ENCODE data around the gene EPB41L4B.

The EPB41L4B gene

DNA sequence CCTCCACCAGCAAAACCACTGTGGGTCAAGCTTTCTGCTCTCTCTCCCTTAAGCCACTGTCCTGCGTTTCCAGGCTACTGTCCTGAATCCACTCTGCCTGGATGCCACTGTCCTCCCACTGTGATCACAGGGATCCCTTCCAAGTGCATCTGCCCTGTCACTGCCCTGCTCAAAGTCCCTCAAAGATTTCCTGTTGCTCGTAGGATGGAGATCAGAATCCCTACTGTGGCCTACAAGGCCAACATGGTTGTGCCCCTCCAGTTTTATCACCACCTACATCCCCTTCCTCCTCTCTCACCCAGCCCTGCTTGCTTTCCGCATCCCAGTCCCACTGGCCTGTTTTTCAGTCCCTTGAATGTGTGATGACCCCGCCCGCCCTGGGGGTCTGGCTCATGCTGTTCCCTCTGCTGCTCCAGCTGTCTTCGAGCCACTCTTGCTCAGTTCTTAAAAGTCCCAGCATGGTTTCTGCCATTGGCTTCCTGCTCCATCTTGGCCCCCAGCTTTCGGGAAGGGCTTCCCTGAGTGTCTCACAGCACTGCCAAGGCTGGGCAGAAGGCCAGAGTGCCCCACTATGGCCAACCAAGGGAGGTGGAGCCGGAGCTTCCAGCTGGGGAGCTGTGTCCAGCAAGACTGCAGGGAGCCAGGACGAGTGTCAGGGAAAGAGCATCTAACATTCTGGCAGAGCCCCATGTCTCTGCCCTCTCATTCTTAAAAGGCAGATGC lies 140.9 kb downstream of the EPB41L4B start:
- Histone ChIP-seq H3K18ac (ENCODE audit: low read depth in 1 of 2, low read length in 2 of 2) (no peak overlapping the region), H2BK15ac (ENCODE audit: low read depth, poor library complexity, severe bottlenecking) (no peak overlapping the region), H2BK5ac (ENCODE audit: low read depth, low read length, poor library complexity, severe bottlenecking) (no peak overlapping the region), H2AK5ac (ENCODE audit: low read length, severe bottlenecking) (no peak overlapping the region), H2BK12ac (ENCODE audit: low read length in 2 of 2) (no peak overlapping the region), H3K4me2 (ENCODE audit: low read length, poor library complexity, severe bottlenecking) (no peak overlapping the region), H4K91ac (ENCODE audit: low read length) (no peak overlapping the region), H3K27ac (ENCODE audit: low read length, poor library complexity, severe bottlenecking) (no peak overlapping the region), H3K23ac (ENCODE audit: low read length in 2 of 2) (peak overlapping the region in 1 of 2 experiments; percentile 59), H3K9ac (ENCODE audit: low read length) (no peak overlapping the region), H2BK120ac (ENCODE audit: low read depth, low read length) (no peak overlapping the region), H3K9me3 (ENCODE audit: control insufficient read depth, low read length) (no peaks in the 10 kb centered on the region), H3K79me1 (replicated peaks; ENCODE audit: low read length, poor library complexity, severe bottlenecking) (no peaks in the 10 kb centered on the region), H3K4me3 (ENCODE audit: insufficient read depth in 1 of 2, low read depth in 1 of 2, low read length in 2 of 2) (no peak overlapping the region), H2AFZ (ENCODE audit: low read depth, low read length) (no peak overlapping the region), H3K4ac (ENCODE audit: low read depth in 1 of 2, low read length in 2 of 2) (no peak overlapping the region), H3K27me3 (ENCODE audit: control insufficient read depth in 1 of 2, insufficient read depth in 1 of 2, low read length in 2 of 2) (peaks cover 12 to 40% of the 10 kb centered on the region in 2 experiments), H3K4me1 (ENCODE audit: control insufficient read depth, insufficient read depth, low read depth, low read length) (no peaks in the 10 kb centered on the region), H4K8ac (ENCODE audit: low read length) (no peak overlapping the region), H3K36me3 (ENCODE audit: control insufficient read depth in 1 of 2, insufficient read depth in 2 of 2, low read depth in 1 of 2, low read length in 2 of 2) (no peaks in the 10 kb centered on the region), H3K14ac (ENCODE audit: low read length in 2 of 2) (peak overlapping the region in 1 of 2 experiments; percentile 68)
- WGBS: 81% methylated on average over 9 of the region's 9 CpGs
- no peak for DNase-seq

DNA sequence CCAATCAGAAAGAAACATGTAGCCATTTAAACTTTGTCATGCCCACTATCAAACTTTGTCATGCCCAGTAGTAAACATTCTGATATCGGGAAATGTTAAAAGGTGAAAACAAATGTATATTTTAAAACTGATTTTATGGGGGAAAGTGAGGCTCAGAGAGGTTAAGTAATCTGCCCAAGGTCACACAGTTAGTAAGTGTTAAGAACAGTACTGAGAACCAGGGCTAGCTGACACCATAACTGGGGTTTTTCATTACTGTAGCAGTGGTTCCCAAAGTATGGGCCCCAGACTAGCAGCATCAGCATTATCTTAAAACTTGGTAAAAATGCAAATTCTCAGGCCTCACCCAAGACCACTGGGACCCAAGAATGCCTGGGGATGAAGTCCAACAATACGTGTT lies 143.9 kb downstream of the EPB41L4B start:
- Histone ChIP-seq H3K27ac (ENCODE audit: low read length, poor library complexity, severe bottlenecking) (no peak overlapping the region), H3K14ac (ENCODE audit: low read length in 2 of 2) (no peak overlapping the region), H2AFZ (ENCODE audit: low read depth, low read length) (no peak overlapping the region), H3K36me3 (ENCODE audit: control insufficient read depth in 1 of 2, insufficient read depth in 2 of 2, low read depth in 1 of 2, low read length in 2 of 2) (no peaks in the 10 kb centered on the region), H3K4me1 (ENCODE audit: control insufficient read depth, insufficient read depth, low read depth, low read length) (no peaks in the 10 kb centered on the region), H2BK15ac (ENCODE audit: low read depth, poor library complexity, severe bottlenecking) (no peak overlapping the region), H3K4me3 (ENCODE audit: insufficient read depth in 1 of 2, low read depth in 1 of 2, low read length in 2 of 2) (no peak overlapping the region), H2BK5ac (ENCODE audit: low read depth, low read length, poor library complexity, severe bottlenecking) (no peak overlapping the region), H3K23ac (ENCODE audit: low read length in 2 of 2) (no peak overlapping the region), H2BK12ac (ENCODE audit: low read length in 2 of 2) (no peak overlapping the region), H3K4ac (ENCODE audit: low read depth in 1 of 2, low read length in 2 of 2) (no peak overlapping the region), H4K91ac (ENCODE audit: low read length) (no peak overlapping the region), H3K9ac (ENCODE audit: low read length) (no peak overlapping the region), H3K4me2 (ENCODE audit: low read length, poor library complexity, severe bottlenecking) (no peak overlapping the region), H3K79me1 (replicated peaks; ENCODE audit: low read length, poor library complexity, severe bottlenecking) (no peaks in the 10 kb centered on the region), H3K9me3 (ENCODE audit: control insufficient read depth, low read length) (no peaks in the 10 kb centered on the region), H3K27me3 (ENCODE audit: control insufficient read depth in 1 of 2, insufficient read depth in 1 of 2, low read length in 2 of 2) (peaks cover 9 to 35% of the 10 kb centered on the region in 2 experiments), H4K8ac (ENCODE audit: low read length) (no peak overlapping the region), H2AK5ac (ENCODE audit: low read length, severe bottlenecking) (no peak overlapping the region), H2BK120ac (ENCODE audit: low read depth, low read length) (no peak overlapping the region), H3K18ac (ENCODE audit: low read depth in 1 of 2, low read length in 2 of 2) (no peak overlapping the region)
- WGBS: 90% methylated on average over 1 of the region's 2 CpGs
- no peak for DNase-seq

DNA sequence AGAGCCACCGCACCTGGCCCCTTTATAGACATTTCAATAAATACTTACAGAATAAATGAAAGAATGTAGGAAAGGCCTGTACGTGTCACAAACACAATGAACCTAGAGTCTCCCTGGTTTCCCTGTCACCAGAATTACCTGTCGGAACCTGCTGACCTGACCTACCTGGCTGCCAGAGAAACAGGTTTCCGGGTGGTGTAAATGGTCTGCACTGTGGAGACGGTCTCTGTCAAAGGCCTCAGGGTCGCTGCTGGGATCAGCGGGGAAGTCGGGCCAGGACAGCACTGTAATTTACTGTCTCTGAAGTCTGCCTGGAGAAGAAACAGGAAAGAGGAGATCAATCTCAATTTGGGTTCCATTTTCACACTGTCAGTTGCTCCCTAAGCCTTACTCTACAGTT lies 144.5 kb downstream of the EPB41L4B start:
- no peak overlapping the region for H3K23ac ChIP-seq (ENCODE audit: low read length in 2 of 2)
- H3K9ac ChIP-seq (ENCODE audit: low read length): no peak overlapping the region
- no peak overlapping the region for H3K4ac ChIP-seq (ENCODE audit: low read depth in 1 of 2, low read length in 2 of 2)
- no peak overlapping the region for H3K14ac ChIP-seq (ENCODE audit: low read length in 2 of 2)
- H4K91ac ChIP-seq (ENCODE audit: low read length): no peak overlapping the region
- H4K8ac ChIP-seq (ENCODE audit: low read length): no peak overlapping the region
- H3K36me3 ChIP-seq (ENCODE audit: control insufficient read depth in 1 of 2, insufficient read depth in 2 of 2, low read depth in 1 of 2, low read length in 2 of 2): no peaks in the 10 kb centered on the region
- WGBS: 68% methylated on average over 7 of the region's 8 CpGs
- H2BK15ac ChIP-seq (ENCODE audit: low read depth, poor library complexity, severe bottlenecking): no peak overlapping the region
- no peak overlapping the region for H2BK12ac ChIP-seq (ENCODE audit: low read length in 2 of 2)
- DNase-seq: no peak
- H3K4me1 ChIP-seq (ENCODE audit: control insufficient read depth, insufficient read depth, low read depth, low read length): no peaks in the 10 kb centered on the region
- H2BK120ac ChIP-seq (ENCODE audit: low read depth, low read length): no peak overlapping the region
- H3K18ac ChIP-seq (ENCODE audit: low read depth in 1 of 2, low read length in 2 of 2): no peak overlapping the region
- H3K79me1 ChIP-seq (replicated peaks; ENCODE audit: low read length, poor library complexity, severe bottlenecking): no peaks in the 10 kb centered on the region
- H3K27me3 ChIP-seq (ENCODE audit: control insufficient read depth in 1 of 2, insufficient read depth in 1 of 2, low read length in 2 of 2): peaks cover 9 to 29% of the 10 kb centered on the region in 2 experiments
- H3K9me3 ChIP-seq (ENCODE audit: control insufficient read depth, low read length): no peaks in the 10 kb centered on the region
- H3K4me3 ChIP-seq (ENCODE audit: insufficient read depth in 1 of 2, low read depth in 1 of 2, low read length in 2 of 2): no peak overlapping the region
- H3K4me2 ChIP-seq (ENCODE audit: low read length, poor library complexity, severe bottlenecking): no peak overlapping the region
- H2BK5ac ChIP-seq (ENCODE audit: low read depth, low read length, poor library complexity, severe bottlenecking): no peak overlapping the region
- H2AFZ ChIP-seq (ENCODE audit: low read depth, low read length): peak overlapping the region; percentile 27
- no peak overlapping the region for H2AK5ac ChIP-seq (ENCODE audit: low read length, severe bottlenecking)
- H3K27ac ChIP-seq (ENCODE audit: low read length, poor library complexity, severe bottlenecking): no peak overlapping the region

DNA sequence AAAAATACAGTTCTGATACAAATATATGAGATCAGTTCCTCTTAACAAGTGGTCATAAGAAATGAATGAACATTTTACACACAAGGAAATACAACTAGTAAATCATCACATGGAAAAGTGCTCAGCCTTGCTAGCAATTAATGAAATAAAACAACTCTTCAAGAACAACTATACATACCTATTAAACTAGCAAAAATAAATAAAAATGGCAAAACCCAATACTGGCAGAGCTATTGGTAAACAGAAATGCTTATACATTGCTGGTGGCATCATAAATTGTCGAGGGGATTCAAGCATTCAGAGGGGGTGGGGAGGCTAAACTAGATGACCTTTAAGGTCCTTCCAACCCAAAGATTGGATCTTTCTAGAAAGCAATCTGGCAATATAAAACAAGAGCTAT lies 147.9 kb downstream of the EPB41L4B start:
- WGBS: 80% methylated on average over 1 of the region's 1 CpG
- DNase-seq: no peak
- Histone ChIP-seq H2BK12ac (ENCODE audit: low read length in 2 of 2) (no peak overlapping the region), H2AK5ac (ENCODE audit: low read length, severe bottlenecking) (no peak overlapping the region), H3K79me1 (replicated peaks; ENCODE audit: low read length, poor library complexity, severe bottlenecking) (no peaks in the 10 kb centered on the region), H2BK5ac (ENCODE audit: low read depth, low read length, poor library complexity, severe bottlenecking) (no peak overlapping the region), H3K14ac (ENCODE audit: low read length in 2 of 2) (no peak overlapping the region), H3K18ac (ENCODE audit: low read depth in 1 of 2, low read length in 2 of 2) (no peak overlapping the region), H4K91ac (ENCODE audit: low read length) (no peak overlapping the region), H3K4me3 (ENCODE audit: insufficient read depth in 1 of 2, low read depth in 1 of 2, low read length in 2 of 2) (no peak overlapping the region), H3K4ac (ENCODE audit: low read depth in 1 of 2, low read length in 2 of 2) (no peak overlapping the region), H4K8ac (ENCODE audit: low read length) (no peak overlapping the region), H2AFZ (ENCODE audit: low read depth, low read length) (no peak overlapping the region), H2BK15ac (ENCODE audit: low read depth, poor library complexity, severe bottlenecking) (no peak overlapping the region), H3K27ac (ENCODE audit: low read length, poor library complexity, severe bottlenecking) (no peak overlapping the region), H2BK120ac (ENCODE audit: low read depth, low read length) (no peak overlapping the region), H3K9me3 (ENCODE audit: control insufficient read depth, low read length) (no peaks in the 10 kb centered on the region), H3K4me1 (ENCODE audit: control insufficient read depth, insufficient read depth, low read depth, low read length) (no peaks in the 10 kb centered on the region), H3K23ac (ENCODE audit: low read length in 2 of 2) (no peak overlapping the region), H3K4me2 (ENCODE audit: low read length, poor library complexity, severe bottlenecking) (no peak overlapping the region), H3K27me3 (ENCODE audit: control insufficient read depth in 1 of 2, insufficient read depth in 1 of 2, low read length in 2 of 2) (peaks cover 9 to 10% of the 10 kb centered on the region in 2 experiments), H3K9ac (ENCODE audit: low read length) (no peak overlapping the region), H3K36me3 (ENCODE audit: control insufficient read depth in 1 of 2, insufficient read depth in 2 of 2, low read depth in 1 of 2, low read length in 2 of 2) (no peaks in the 10 kb centered on the region)

All from mesenchymal stem cell (in vitro differentiated cells and primary cell).